Measurements from ENCODE around the gene CEP19.

DNA sequence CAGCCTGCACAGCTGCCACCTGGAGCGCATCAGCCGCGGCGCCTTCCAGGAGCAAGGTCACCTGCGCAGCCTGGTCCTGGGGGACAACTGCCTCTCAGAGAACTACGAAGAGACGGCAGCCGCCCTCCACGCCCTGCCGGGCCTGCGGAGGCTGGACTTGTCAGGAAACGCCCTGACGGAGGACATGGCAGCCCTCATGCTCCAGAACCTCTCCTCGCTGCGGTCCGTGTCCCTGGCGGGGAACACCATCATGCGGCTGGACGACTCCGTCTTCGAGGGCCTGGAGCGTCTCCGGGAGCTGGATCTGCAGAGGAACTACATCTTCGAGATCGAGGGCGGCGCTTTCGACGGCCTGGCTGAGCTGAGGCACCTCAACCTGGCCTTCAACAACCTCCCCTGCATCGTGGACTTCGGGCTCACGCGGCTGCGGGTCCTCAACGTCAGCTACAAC lies 52.1 kb downstream of the CEP19 start:
- TF ChIP-seq POLR2AphosphoS5 (IDR thresholded peaks at IDR 0.05) (no peak), POLR2A (IDR thresholded peaks at IDR 0.05) (no peak)

All from transverse colon (tissue), 3 donors.